Activated CD4-positive, alpha-beta memory T cell treated with anti-CD3 and anti-CD28 coated beads, Interleukin-2, amount 10 ng/mL, durations not matched to agents 7 days and 5 days (primary cell): ENCODE results near the gene BOLA2B. TPM values are rescaled to one million over a fixed set of nuclear protein-coding genes. Genes with fewer than 3 reads are reported as not detected.

Experiments used
- CTCF ChIA-PET: fragments of 350-600 bp; sonication (Branson Sonifier 250); formaldehyde crosslinking; loops from one replicate; lab custom pipeline; 2021; ENCODE audit warnings: antibody characterized with exemption, inconsistent platforms; lab: Charles Lee
- POLR2A ChIA-PET: fragments of 350-600 bp; sonication (Branson Sonifier 250); formaldehyde crosslinking; loops from one replicate; lab custom pipeline; 2021; ENCODE audit warnings: antibody characterized with exemption; lab: Charles Lee
- DNase-seq: peaks from one replicate; pipeline ENCODE4 v3.0.0-alpha.2; 2020
- H3K27ac Mint-ChIP-seq: one replicate; pipeline ENCODE4 v1.8.0; 2021; ENCODE audit warnings: mild to moderate bottlenecking, mixed read lengths
- H3K27me3 Mint-ChIP-seq: one replicate; pipeline ENCODE4 v1.8.0; 2021; ENCODE audit warnings: mixed read lengths
- H3K36me3 Mint-ChIP-seq: one replicate; pipeline ENCODE4 v1.8.0; 2021; ENCODE audit warnings: low read depth, mixed read lengths
- H3K4me1 Mint-ChIP-seq: one replicate; pipeline ENCODE4 v1.8.0; 2021; ENCODE audit warnings: mixed read lengths
- H3K4me3 Mint-ChIP-seq: one replicate; pipeline ENCODE4 v1.8.0; 2021; ENCODE audit warnings: mild to moderate bottlenecking, mixed read lengths
- H3K9me3 Mint-ChIP-seq: one replicate; pipeline ENCODE4 v1.8.0; 2021; ENCODE audit warnings: mixed read lengths
- total RNA-seq, 2 experiments: library from RNA; stranded (reverse); gene quantifications; one replicate each; pipeline ENCODE4 v1.2.3, GENCODE V29; 2021

Gene BOLA2B
- total RNA-seq, 2 experiments from 2014 or later, result 145 to 146 TPM

GRCh38 chr16:30149250-30149930, 44.1 kb downstream of the BOLA2B start:
- Mint-ChIP-seq H3K4me3 (no peak overlapping the region), H3K36me3 (peaks cover 13% of the 10 kb centered on the region), H3K9me3 (peaks cover 20% of the 10 kb centered on the region), H3K27me3 (peaks cover 2% of the 10 kb centered on the region), H3K27ac (no peak overlapping the region), H3K4me1 (no peaks in the 10 kb centered on the region)
- CTCF ChIA-PET, result no interaction called here
- POLR2A ChIA-PET, result no interaction called here
- no peak for DNase-seq

- CTCF ChIA-PET, result interaction anchor here (0.8 kb wide), 1 partner anchor 38 kb away, joined by 5 read pairs; no protein-coding TSS in a partner anchor
- no peak overlapping the region for H3K27ac Mint-ChIP-seq
- peaks cover 13% of the 10 kb centered on the region for H3K36me3 Mint-ChIP-seq
- peaks cover 2% of the 10 kb centered on the region for H3K27me3 Mint-ChIP-seq
- no peak overlapping the region for H3K4me3 Mint-ChIP-seq
- peaks cover 20% of the 10 kb centered on the region for H3K9me3 Mint-ChIP-seq
- peaks cover 5% of the 10 kb centered on the region for H3K4me1 Mint-ChIP-seq
- DNase-seq, result no peak
- POLR2A ChIA-PET, result interaction anchor here (1.0 kb wide), 1 partner anchor 35 kb away, joined by 3 read pairs; the partner anchor contains the start of gene CORO1A
These were observed 45.5 kb downstream of the BOLA2B start for GRCh38 chr16:30147843-30148510.

DNA sequence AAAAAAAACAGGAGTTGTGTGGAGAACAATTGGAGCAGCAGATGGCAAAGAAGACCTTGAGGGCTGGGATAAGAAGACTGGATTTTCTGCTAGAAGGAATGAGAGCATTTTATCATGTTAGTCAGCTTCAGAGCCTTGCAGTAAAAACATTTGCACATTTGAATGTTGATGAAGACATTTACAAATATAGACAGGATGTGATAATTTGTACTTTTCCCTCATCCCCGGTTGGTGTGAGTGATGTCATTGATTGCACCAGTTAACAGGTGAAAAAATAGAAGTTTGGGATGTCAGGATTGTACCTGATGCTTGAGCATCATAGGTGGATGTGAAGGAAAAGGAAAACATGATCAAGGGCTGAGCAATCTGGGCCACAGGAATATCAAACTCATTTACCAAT, 47.8 kb downstream of the BOLA2B start:
- ChIA-PET POLR2A (interaction anchor here (0.7 to 1.2 kb wide), 2 partner anchors 22 to 40 kb away, joined by 3 read pairs; no protein-coding TSS in a partner anchor), CTCF (no interaction called here)
- peaks cover 14% of the 10 kb centered on the region for H3K9me3 Mint-ChIP-seq

DNA sequence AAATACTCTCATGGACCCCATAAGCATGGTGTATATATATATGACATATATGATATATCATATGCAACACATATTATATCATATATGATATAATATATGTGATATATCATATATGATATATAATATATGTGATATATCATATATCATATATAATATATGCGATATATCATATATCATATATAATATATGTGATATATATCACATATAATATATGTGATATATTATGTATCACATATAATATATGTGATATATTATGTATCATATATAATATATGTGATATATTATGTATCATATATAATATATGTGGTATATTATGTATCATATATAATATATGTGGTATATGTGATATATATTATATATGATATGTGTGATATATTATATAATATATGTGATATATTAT, 48.5 kb downstream of the BOLA2B start:
- ChIA-PET POLR2A (no interaction called here), CTCF (no interaction called here)
- no peaks in the 10 kb centered on the region for H3K27me3 Mint-ChIP-seq
- H3K4me3 Mint-ChIP-seq, result no peak overlapping the region
- H3K36me3 Mint-ChIP-seq, result peaks cover 11% of the 10 kb centered on the region
- peaks cover 14% of the 10 kb centered on the region for H3K9me3 Mint-ChIP-seq
- peaks cover 11% of the 10 kb centered on the region for H3K4me1 Mint-ChIP-seq
- DNase-seq, result no peak
- H3K27ac Mint-ChIP-seq, result no peak overlapping the region

More for the DNA sequence above, 47.8 kb downstream of the BOLA2B start:
- peaks cover 13% of the 10 kb centered on the region for H3K36me3 Mint-ChIP-seq
- DNase-seq, result no peak
- H3K4me1 Mint-ChIP-seq, result peaks cover 10% of the 10 kb centered on the region
- H3K27me3 Mint-ChIP-seq, result no peaks in the 10 kb centered on the region
- H3K4me3 Mint-ChIP-seq, result no peak overlapping the region
- no peak overlapping the region for H3K27ac Mint-ChIP-seq

DNA sequence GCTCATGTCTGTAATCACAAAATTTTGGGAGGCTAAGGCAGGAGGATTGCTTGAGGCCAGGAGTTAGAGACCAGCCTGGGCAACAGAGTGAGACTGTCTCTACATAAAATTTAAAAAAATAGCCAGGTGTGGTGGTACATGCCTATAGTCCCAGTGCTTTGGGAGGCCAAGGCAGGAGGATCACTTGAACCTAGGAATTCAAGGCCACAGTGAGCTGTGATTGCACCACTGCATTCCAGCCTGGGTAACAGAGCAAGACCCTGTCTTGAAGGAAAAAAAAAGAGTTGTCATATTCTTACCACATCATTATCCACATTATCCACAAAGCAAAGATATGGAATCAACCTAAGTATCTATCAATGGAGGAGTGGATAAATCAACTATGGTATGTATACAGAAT, 49.4 kb downstream of the BOLA2B start:
- ChIA-PET POLR2A (no interaction called here), CTCF (no interaction called here)
- H3K36me3 Mint-ChIP-seq, result peaks cover 4% of the 10 kb centered on the region
- no peak overlapping the region for H3K4me3 Mint-ChIP-seq
- H3K4me1 Mint-ChIP-seq, result peaks cover 18% of the 10 kb centered on the region
- H3K27ac Mint-ChIP-seq, result no peak overlapping the region
- no peak for DNase-seq
- peaks cover 8% of the 10 kb centered on the region for H3K9me3 Mint-ChIP-seq
- no peaks in the 10 kb centered on the region for H3K27me3 Mint-ChIP-seq

- peaks cover 4% of the 10 kb centered on the region for H3K36me3 Mint-ChIP-seq
- H3K27me3 Mint-ChIP-seq, result no peaks in the 10 kb centered on the region
- H3K4me1 Mint-ChIP-seq, result peaks cover 18% of the 10 kb centered on the region
- no peak for DNase-seq
- H3K4me3 Mint-ChIP-seq, result no peak overlapping the region
- peaks cover 4% of the 10 kb centered on the region for H3K9me3 Mint-ChIP-seq
- POLR2A ChIA-PET, result interaction anchor here (0.8 to 1.5 kb wide), 5 partner anchors 10 to 234 kb away, joined by 3 to 33 read pairs (median 3); partner anchors contain the start of gene CORO1A
- no peak overlapping the region for H3K27ac Mint-ChIP-seq
- CTCF ChIA-PET, result interaction anchor here (0.5 to 1.6 kb wide), 15 partner anchors 8 to 487 kb away, joined by 3 to 9 read pairs (median 3); partner anchors contain the start of genes CORO1A and TBC1D10B
These were observed 50.1 kb downstream of the BOLA2B start for GRCh38 chr16:30143347-30143702.

Other genes with a start within 250 kb of the BOLA2B start
- 10 to 100 TPM; 68.9 to 78.7 TPM for gene TMEM219, start 231.6 kb downstream of the BOLA2B start, total RNA-seq
- 10 to 100 TPM; 44.2 TPM for gene TAOK2, start 219.8 kb downstream of the BOLA2B start, total RNA-seq
- 10 to 100 TPM; 38.7 to 40.3 TPM for gene HIRIP3, start 198.0 kb downstream of the BOLA2B start, total RNA-seq
- gene INO80E, start 197.4 kb downstream of the BOLA2B start, total RNA-seq, result 100 to 1,000 TPM; 102 to 107 TPM
- not detected for gene DOC2A, start 182.6 kb downstream of the BOLA2B start, total RNA-seq
- gene C16orf92, start 170.5 kb downstream of the BOLA2B start, total RNA-seq, result not detected
- gene TLCD3B, start 162.4 kb downstream of the BOLA2B start, total RNA-seq, result 1 to 10 TPM; 6.0 to 6.9 TPM
- 1,000 to 10,000 TPM; 1,403 to 1,450 TPM for gene ALDOA, start 127.9 kb downstream of the BOLA2B start, total RNA-seq
- 100 to 1,000 TPM; 146 to 147 TPM for gene PPP4C, start 117.7 kb downstream of the BOLA2B start, total RNA-seq
- 1 to 10 TPM; 1.9 to 2.5 TPM for gene TBX6, start 101.7 kb downstream of the BOLA2B start, total RNA-seq
- 100 to 1,000 TPM in 1 of 2 experiments, 10 to 100 TPM in 1; 99.4 to 106 TPM for gene YPEL3, start 97.5 kb downstream of the BOLA2B start, total RNA-seq
- 10 to 100 TPM; 11.5 to 12.3 TPM for gene GDPD3, start 80.1 kb downstream of the BOLA2B start, total RNA-seq
- 100 to 1,000 TPM; 108 to 111 TPM for gene MAPK3, start 70.4 kb downstream of the BOLA2B start, total RNA-seq
- gene CORO1A, start 10.1 kb downstream of the BOLA2B start, total RNA-seq, result 1,000 to 10,000 TPM; 1,737 to 1,754 TPM
- 100 to 1,000 TPM; 102 to 149 TPM for gene SLX1A, start 209 bp upstream of the BOLA2B start, total RNA-seq
- 10 to 100 TPM; 23.3 to 28.4 TPM for gene SULT1A3, start 5.6 kb upstream of the BOLA2B start, total RNA-seq
- gene NPIPB13, start 54.8 kb upstream of the BOLA2B start, total RNA-seq, result 1 to 10 TPM; 5.1 to 9.8 TPM
- gene CD2BP2, start 161.6 kb upstream of the BOLA2B start, total RNA-seq, result 10 to 100 TPM; 75.6 to 75.9 TPM
- gene TBC1D10B, start 176.8 kb upstream of the BOLA2B start, total RNA-seq, result 10 to 100 TPM; 69.2 TPM
- 1 to 10 TPM in 1 of 2 experiments, not detected in 1; 1.2 TPM for gene MYL11, start 181.1 kb upstream of the BOLA2B start, total RNA-seq
- gene SEPTIN1, start 188.9 kb upstream of the BOLA2B start, total RNA-seq, result 100 to 1,000 TPM; 343 to 354 TPM
- 10 to 100 TPM; 14.2 to 14.5 TPM for gene ZNF48, start 201.8 kb upstream of the BOLA2B start, total RNA-seq
- gene ZNF771, start 213.9 kb upstream of the BOLA2B start, total RNA-seq, result 1 to 10 TPM; 4.2 to 4.5 TPM
- 10 to 100 TPM; 51.3 to 51.4 TPM for gene DCTPP1, start 236.4 kb upstream of the BOLA2B start, total RNA-seq